Prostate gland (tissue), 2 donors: ENCODE data around the gene UBE2E1.
"Not testable (repeated sequence)": the region's sequence is repeated elsewhere in the genome, so short reads cannot be mapped to it uniquely, and the experiment has no call there.

Experiments used
- POLR2A ChIP-seq: fragments of 450-650 bp; IDR thresholded peaks from one replicate; pipeline ENCODE4 v1.6.1; 2016; ENCODE audit warnings: antibody characterized with exemption, mild to moderate bottlenecking
- POLR2AphosphoS5 ChIP-seq: sonication (generic); formaldehyde crosslinking; IDR thresholded peaks from one replicate; pipeline ENCODE4 v1.6.1; 2017; ENCODE audit warnings: antibody characterized with exemption
- TF ChIP-seq, protein P1 (sequence below), 4 experiments: fragments of 200-600 bp in 2 of 4; fragments of 450-650 bp in 2 of 4; sonication (generic) in 2 of 4; IDR thresholded peaks; 1 replicate in 3 of 4; 2 replicates in 1 of 4; pipeline ENCODE4 v1.5.1; 2016 to 2019; ENCODE audit warnings: antibody characterized with exemption in 4 of 4, mild to moderate bottlenecking in 2 of 4, moderate library complexity in 2 of 4

- TF ChIP-seq, protein P1, sequence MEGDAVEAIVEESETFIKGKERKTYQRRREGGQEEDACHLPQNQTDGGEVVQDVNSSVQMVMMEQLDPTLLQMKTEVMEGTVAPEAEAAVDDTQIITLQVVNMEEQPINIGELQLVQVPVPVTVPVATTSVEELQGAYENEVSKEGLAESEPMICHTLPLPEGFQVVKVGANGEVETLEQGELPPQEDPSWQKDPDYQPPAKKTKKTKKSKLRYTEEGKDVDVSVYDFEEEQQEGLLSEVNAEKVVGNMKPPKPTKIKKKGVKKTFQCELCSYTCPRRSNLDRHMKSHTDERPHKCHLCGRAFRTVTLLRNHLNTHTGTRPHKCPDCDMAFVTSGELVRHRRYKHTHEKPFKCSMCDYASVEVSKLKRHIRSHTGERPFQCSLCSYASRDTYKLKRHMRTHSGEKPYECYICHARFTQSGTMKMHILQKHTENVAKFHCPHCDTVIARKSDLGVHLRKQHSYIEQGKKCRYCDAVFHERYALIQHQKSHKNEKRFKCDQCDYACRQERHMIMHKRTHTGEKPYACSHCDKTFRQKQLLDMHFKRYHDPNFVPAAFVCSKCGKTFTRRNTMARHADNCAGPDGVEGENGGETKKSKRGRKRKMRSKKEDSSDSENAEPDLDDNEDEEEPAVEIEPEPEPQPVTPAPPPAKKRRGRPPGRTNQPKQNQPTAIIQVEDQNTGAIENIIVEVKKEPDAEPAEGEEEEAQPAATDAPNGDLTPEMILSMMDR (IDR thresholded peaks at IDR 0.05): not testable (repeated sequence)
- TF ChIP-seq POLR2AphosphoS5, POLR2A: not testable (repeated sequence)
Measured at GRCh38 chr3:23912335-23912734, 106.6 kb downstream of the UBE2E1 start.
